H1 (cell line): ENCODE data around the gene DYNC2H1. TPM values are rescaled to one million over a fixed set of nuclear protein-coding genes. Genes with fewer than 3 reads are reported as not detected.

Experiments
- CTCF ChIA-PET: fragments of 300-600 bp; sonication (Branson Sonifier 250); formaldehyde crosslinking; loops from one replicate; lab custom pipeline; 2021; ENCODE audit not compliant: partially characterized antibody; lab: Charles Lee
- POLR2A ChIA-PET: fragments of 300-600 bp; sonication (Branson Sonifier 250); formaldehyde crosslinking; loops from one replicate; lab custom pipeline; 2021; ENCODE audit warnings: inconsistent platforms; ENCODE audit not compliant: partially characterized antibody; lab: Charles Lee
- DNase-seq, 2 experiments: peaks; one replicate each; pipeline versions ENCODE4 v3.0.0 to v3.0.0-alpha.2; 2010 to 2022; ENCODE audit warnings: low spot score in 2 of 2, low read depth in 1 of 2, mixed read lengths in 1 of 2
- FAIRE-seq: peaks from 2 replicates; lab custom pipeline; 2011; peaks lifted over from hg19 to GRCh38; lab: Jason Lieb, UNC
- H2AFZ ChIP-seq: 2 replicates; pipeline ENCODE4 v1.8.1; 2012; ENCODE audit warnings: low read length, inconsistent platforms
- H2AK5ac ChIP-seq: 2 replicates; pipeline ENCODE4 v1.6.1; 2013; ENCODE audit warnings: low read depth, low read length
- H2BK120ac ChIP-seq: replicated peaks from 2 replicates; pipeline ENCODE3; 2013; ENCODE audit warnings: low read depth, low read length, inconsistent platforms
- H2BK12ac ChIP-seq: 2 replicates; pipeline ENCODE4 v1.6.1; 2013; ENCODE audit warnings: low read depth, low read length
- H2BK15ac ChIP-seq: 2 replicates; pipeline ENCODE4 v1.6.1; 2013; ENCODE audit warnings: low read length
- H2BK20ac ChIP-seq: 2 replicates; pipeline ENCODE4 v1.6.1; 2013; ENCODE audit warnings: low read length
- H2BK5ac ChIP-seq: 2 replicates; pipeline ENCODE4 v1.6.1; 2013; ENCODE audit warnings: low read depth, low read length
- H3K14ac ChIP-seq: 2 replicates; pipeline ENCODE4 v1.6.1; 2013; ENCODE audit warnings: inconsistent platforms; ENCODE audit not compliant: insufficient read length
- H3K18ac ChIP-seq: 2 replicates; pipeline ENCODE4 v1.6.1; 2013; ENCODE audit warnings: low read length; ENCODE audit errors: extremely low read depth
- H3K23ac ChIP-seq: 2 replicates; pipeline ENCODE4 v1.6.1; 2013; ENCODE audit warnings: inconsistent platforms; ENCODE audit not compliant: insufficient read length
- H3K23me2 ChIP-seq: 2 replicates; pipeline ENCODE4 v1.6.1; 2013; ENCODE audit warnings: low read depth, low read length
- H3K27ac ChIP-seq: 2 replicates; pipeline ENCODE4 v1.6.1; 2011; ENCODE audit warnings: low read depth, low read length, inconsistent platforms
- H3K27me3 ChIP-seq, 4 experiments: replicated peaks in 1 of 4; 1 replicate in 1 of 4; 2 replicates in 3 of 4; pipeline versions ENCODE4 v1.6.1 to v1.8.1; 2011 to 2013; ENCODE audit warnings: low read length in 3 of 4, mild to moderate bottlenecking in 3 of 4, inconsistent platforms in 2 of 4, mixed read lengths in 2 of 4, moderate library complexity in 1 of 4; ENCODE audit not compliant: control insufficient read depth in 3 of 4, insufficient read depth in 3 of 4; ENCODE audit errors: extremely low read depth in 1 of 4
- H3K36me3 ChIP-seq, 4 experiments: 2 replicates each; pipeline versions ENCODE4 v1.6.1 to v1.8.1; 2011 to 2013; ENCODE audit warnings: mild to moderate bottlenecking in 4 of 4, low read length in 3 of 4, moderate library complexity in 2 of 4, control low read depth in 1 of 4, inconsistent platforms in 1 of 4; ENCODE audit not compliant: insufficient read depth in 4 of 4, control insufficient read depth in 2 of 4
- H3K4ac ChIP-seq: replicated peaks from 2 replicates; pipeline ENCODE3; 2013; ENCODE audit warnings: low read length, low read depth, mixed read lengths, inconsistent platforms; ENCODE audit not compliant: insufficient read length
- H3K4me1 ChIP-seq, 4 experiments: replicated peaks in 1 of 4; 1 replicate in 1 of 4; 2 replicates in 3 of 4; pipeline versions ENCODE4 v1.6.1 to v1.8.1; 2011 to 2013; ENCODE audit warnings: low read length in 3 of 4, inconsistent platforms in 2 of 4, mixed read lengths in 1 of 4; ENCODE audit not compliant: insufficient read depth in 4 of 4, control insufficient read depth in 3 of 4
- H3K4me2 ChIP-seq, 2 experiments: 2 replicates each; pipeline versions ENCODE4 v1.6.1 to v1.8.1; 2011 to 2013; ENCODE audit warnings: low read depth in 2 of 2, low read length in 2 of 2, control low read depth in 1 of 2, inconsistent platforms in 1 of 2, mild to moderate bottlenecking in 1 of 2; ENCODE audit not compliant: insufficient read depth in 1 of 2
- H3K4me3 ChIP-seq, 4 experiments: fragments of 200-600, 300-600 bp in 1 of 4; sonication (generic), shearing (Covaris generic), sonication (Bioruptor Twin) in 1 of 4; 2 replicates each; pipeline versions ENCODE4 v1.5.1 to v1.8.1; 2011 to 2016; ENCODE audit warnings: low read length in 4 of 4, low read depth in 3 of 4, control low read depth in 2 of 4, inconsistent platforms in 2 of 4, mild to moderate bottlenecking in 2 of 4, mixed read lengths in 1 of 4, moderate library complexity in 1 of 4; ENCODE audit not compliant: insufficient read depth in 2 of 4; ENCODE audit errors: extremely low read depth in 1 of 4
- H3K56ac ChIP-seq: replicated peaks from 2 replicates; pipeline ENCODE3; 2013; ENCODE audit warnings: low read depth, mild to moderate bottlenecking, mixed read lengths, low read length, inconsistent platforms; ENCODE audit not compliant: insufficient read length
- H3K79me1 ChIP-seq: 2 replicates; pipeline ENCODE4 v1.6.1; 2013; ENCODE audit warnings: low read depth, low read length, control low read depth
- H3K79me2 ChIP-seq, 2 experiments: 2 replicates each; pipeline versions ENCODE4 v1.6.1 to v1.8.1; 2012 to 2013; ENCODE audit warnings: low read length in 2 of 2, mild to moderate bottlenecking in 2 of 2, inconsistent platforms in 1 of 2; ENCODE audit not compliant: insufficient read depth in 2 of 2, control insufficient read depth in 1 of 2
- H3K9ac ChIP-seq, 4 experiments: replicated peaks in 1 of 4; 1 replicate in 1 of 4; 2 replicates in 3 of 4; pipeline versions ENCODE4 v1.6.1 to v1.8.1; 2011 to 2013; ENCODE audit warnings: low read depth in 3 of 4, low read length in 3 of 4, control low read depth in 2 of 4, mild to moderate bottlenecking in 2 of 4, moderate library complexity in 2 of 4, inconsistent platforms in 1 of 4; ENCODE audit errors: extremely low read depth in 1 of 4
- H3K9me3 ChIP-seq, 2 experiments: 2 replicates each; pipeline versions ENCODE4 v1.6.1 to v1.8.1; 2012 to 2013; ENCODE audit warnings: mild to moderate bottlenecking in 2 of 2, moderate library complexity in 2 of 2, control low read depth in 1 of 2, inconsistent platforms in 1 of 2, low read depth in 1 of 2, low read length in 1 of 2, mixed read lengths in 1 of 2; ENCODE audit not compliant: insufficient read depth in 2 of 2
- H4K20me1 ChIP-seq, 2 experiments: replicated peaks in 1 of 2; 2 replicates each; pipeline versions ENCODE3 to v1.8.1; 2011 to 2013; ENCODE audit warnings: inconsistent platforms in 2 of 2, low read length in 2 of 2, mild to moderate bottlenecking in 1 of 2; ENCODE audit not compliant: insufficient read depth in 2 of 2, control insufficient read depth in 1 of 2
- H4K5ac ChIP-seq: 2 replicates; pipeline ENCODE4 v1.6.1; 2013; ENCODE audit warnings: low read length, low read depth, mixed read lengths, inconsistent platforms; ENCODE audit not compliant: insufficient read length
- H4K8ac ChIP-seq: 2 replicates; pipeline ENCODE4 v1.8.0; 2013; ENCODE audit warnings: mild to moderate bottlenecking, moderate library complexity, low read length, inconsistent platforms; ENCODE audit not compliant: insufficient read depth; ENCODE audit errors: extremely low read depth
- H4K91ac ChIP-seq: replicated peaks from 2 replicates; pipeline ENCODE3; 2013; ENCODE audit warnings: low read length, mixed read lengths, inconsistent platforms; ENCODE audit not compliant: insufficient read length
- ATF3 ChIP-seq: IDR thresholded peaks from 2 replicates; pipeline ENCODE4 v1.6.1; 2011; ENCODE audit warnings: low read depth, mild to moderate bottlenecking, low read length; ENCODE audit not compliant: insufficient read depth
- CHD1 ChIP-seq: IDR thresholded peaks from 2 replicates; pipeline ENCODE4 v1.6.1; 2012; ENCODE audit warnings: low read depth, low read length, improper control_type of control experiment
- CTCF ChIP-seq, 3 experiments: IDR thresholded peaks; 1 replicate in 2 of 3; 2 replicates in 1 of 3; pipeline versions ENCODE4 v1.5.1 to v1.6.1; 2011; ENCODE audit warnings: low read length in 3 of 3, mild to moderate bottlenecking in 3 of 3, inconsistent platforms in 2 of 3, low read depth in 1 of 3, moderate library complexity in 1 of 3; ENCODE audit not compliant: insufficient read depth in 1 of 3; ENCODE audit errors: control extremely low read depth in 1 of 3
- E2F6 ChIP-seq: IDR thresholded peaks from 2 replicates; pipeline ENCODE4 v1.6.1; 2012; ENCODE audit warnings: inconsistent platforms
- FOSL1 ChIP-seq: IDR thresholded peaks from 2 replicates; pipeline ENCODE4 v1.6.1; 2011; ENCODE audit warnings: mild to moderate bottlenecking, low read depth, low read length, moderate library complexity; ENCODE audit not compliant: insufficient read depth
- KDM4A ChIP-seq: IDR thresholded peaks from one replicate; pipeline ENCODE4 v1.7.1; 2012; ENCODE audit warnings: low read depth, mild to moderate bottlenecking, moderate library complexity, low read length, inconsistent platforms; ENCODE audit not compliant: severe bottlenecking
- RNF2 ChIP-seq: fragments of 200-900, 300-1000 bp; sonication (generic); IDR thresholded peaks from 2 replicates; pipeline ENCODE4 v1.7.1; 2016; ENCODE audit warnings: borderline replicate concordance, low read depth, mild to moderate bottlenecking, antibody characterized with exemption, low read length; ENCODE audit not compliant: poor library complexity, severe bottlenecking; ENCODE audit errors: missing control alignments
- SIN3A ChIP-seq, 2 experiments: IDR thresholded peaks in 1 of 2; conservative IDR thresholded peaks in 1 of 2; 2 replicates each; pipeline ENCODE4 v1.6.1; 2011 to 2012; ENCODE audit warnings: low read length in 2 of 2, improper control_type of control experiment in 1 of 2, low read depth in 1 of 2, mild to moderate bottlenecking in 1 of 2
- SP1 ChIP-seq: IDR thresholded peaks from 2 replicates; pipeline ENCODE4 v1.6.1; 2011; ENCODE audit warnings: low read depth, low read length
- WGBS, 2 experiments: shearing (Covaris generic) in 1 of 2; methylation state at CpG; one replicate each; pipeline versions ENCODE4 v1.1.6 to v1.1.7; 2013 to 2015; ENCODE audit warnings: low lambda C conversion rate in 2 of 2, mixed read lengths in 2 of 2, inconsistent platforms in 1 of 2, low coverage in 1 of 2, missing lambda C conversion rate in 1 of 2; ENCODE audit not compliant: insufficient replicate concordance in 2 of 2, insufficient coverage in 1 of 2, insufficient read length in 1 of 2; ENCODE audit errors: extremely low coverage in 1 of 2, missing lambda C conversion rate in 1 of 2; 5-methylcytosine and 5-hydroxymethylcytosine counted together
- polyA plus RNA-seq, 7 experiments: library from polyadenylated mRNA; depleted of rRNA in 3 of 7; stranded (reverse) in 5 of 7; unstranded in 2 of 7; fragments of >200 nt in 5 of 7; fragments of 200-250 nt in 2 of 7; gene quantifications; 1 replicate in 5 of 7; 2 replicates in 1 of 7; 4 replicates in 1 of 7; pipeline versions ENCODE4 v1.2.1 to v1.2.3, GENCODE V29; 2011 to 2013; ENCODE audit warnings: missing spikeins in 2 of 7, mixed read lengths in 2 of 7
- total RNA-seq: library from RNA; stranded (reverse); fragmentation: NEBNext Ultra II Directional; extraction: Animal tissue kit (Norgen Biotek cat#: 25700); gene quantifications from 2 replicates; pipeline ENCODE4 v1.2.1, GENCODE V29; 2021

Gene DYNC2H1
- total and polyA plus RNA-seq, 2 of the 8 experiments (the other 6 are each of a cell fraction or from before 2014, with no cell fraction given), result 6.2 to 12.0 TPM

- H2BK120ac ChIP-seq, result no peak overlapping the region
- H2BK12ac ChIP-seq, result no peak overlapping the region
- H4K8ac ChIP-seq, result no peak overlapping the region
- no peaks in the 10 kb centered on the region for H3K36me3 ChIP-seq
- no peaks in the 10 kb centered on the region for H3K9me3 ChIP-seq
- no peak overlapping the region for H3K4me2 ChIP-seq
- H3K14ac ChIP-seq, result no peak overlapping the region
- no peak overlapping the region for H3K23ac ChIP-seq
- H3K27me3 ChIP-seq, result no peaks in the 10 kb centered on the region
- no peak overlapping the region for H3K18ac ChIP-seq
- H2AK5ac ChIP-seq, result no peak overlapping the region
- H4K91ac ChIP-seq, result no peak overlapping the region
- no peak overlapping the region for H3K9ac ChIP-seq
- ChIA-PET CTCF (interaction anchor here (0.8 to 3.6 kb wide), 3 partner anchors 9 to 27 kb away, joined by 3 to 15 read pairs (median 14); no protein-coding TSS in a partner anchor), POLR2A (no interaction called here)
- H4K20me1 ChIP-seq, result no peaks in the 10 kb centered on the region
- H3K79me1 ChIP-seq, result no peaks in the 10 kb centered on the region
- no peak overlapping the region for H2BK5ac ChIP-seq
- no peak overlapping the region for H4K5ac ChIP-seq
- H3K4ac ChIP-seq, result no peak overlapping the region
- no peaks in the 10 kb centered on the region for H3K23me2 ChIP-seq
- H3K4me3 ChIP-seq, result no peak overlapping the region
- no peak for FAIRE-seq
- no peak overlapping the region for H2BK15ac ChIP-seq
- peaks cover 0 to 4% (median 0%) of the 10 kb centered on the region in 4 experiments; a peak in 1 of 7 replicates for H3K4me1 ChIP-seq
- no peak overlapping the region for H3K56ac ChIP-seq
- H2BK20ac ChIP-seq, result no peak overlapping the region
- no peak overlapping the region for H2AFZ ChIP-seq
- no peaks in the 10 kb centered on the region for H3K79me2 ChIP-seq
- 49% methylated on average over 2 of the region's 2 CpGs; no CpG with 5 or more reads in 1 of the 2 experiments for WGBS, 2 experiments
- no peak overlapping the region for H3K27ac ChIP-seq
- DNase-seq, result no peak
- TF ChIP-seq E2F6 (no peak), KDM4A (no peak), FOSL1 (no peak), SIN3A (conservative IDR thresholded peaks at IDR 0.05 in 1 of 2, IDR thresholded peaks at IDR 0.05 in 1 of 2; ENCODE audit: low read depth in 1 of 2, low read length in 2 of 2) (no peak), CTCF (IDR thresholded peaks at IDR 0.05; ENCODE audit: control extremely low read depth in 1 of 3, insufficient read depth in 1 of 3, low read depth in 1 of 3, low read length in 3 of 3) (no peak), ATF3 (no peak), CHD1 (no peak), RNF2 (no peak), SP1 (no peak)
Observed at GRCh38 chr11:103528596-103528995, 419.4 kb downstream of the DYNC2H1 start.
